K562 (cell line): ENCODE data around the gene HOXB3. TPM values are rescaled to one million over a fixed set of nuclear protein-coding genes. Genes with fewer than 3 reads are reported as not detected.
A peak's percentile ranks its signal among the peaks of the same experiment; 100 is the strongest.

Experiments used
- ATAC-seq: fragments of 200-7000 bp; cut with Tn5 transposase; 3 replicates; pipeline ENCODE4 v1.9.1; 2020; ENCODE audit warnings: moderate library complexity
- BruUV-seq: library from RNA; stranded (reverse); fragments of 400-500 nt; replicated peaks from 2 replicates; lab custom pipeline; 2021; lab: Mats Ljungman, UMichigan
- CTCF ChIA-PET: fragments of 300-600 bp; formaldehyde crosslinking; extraction: SDS; loops from one replicate; lab custom pipeline; 2021; ENCODE audit warnings: low intra/inter-chr PET ratio; lab: Yijun Ruan, JAX
- POLR2A ChIA-PET: fragments of 300-600, 350-650 bp; sonication (Branson Sonifier 250); formaldehyde crosslinking; extraction: SDS; loops from one replicate; lab custom pipeline; 2021; ENCODE audit warnings: antibody characterized with exemption, inconsistent platforms; lab: Yijun Ruan, JAX
- DNase-seq, 4 experiments: peaks; one replicate each; pipeline versions ENCODE4 v3.0.0 to v3.0.0-alpha.2; 2011 to 2018; ENCODE audit warnings: low spot score in 3 of 4, mixed read lengths in 3 of 4; ENCODE audit errors: extremely low read depth in 1 of 4
- FAIRE-seq: peaks from 2 replicates; lab custom pipeline; 2011; peaks lifted over from hg19 to GRCh38; lab: Jason Lieb, UNC
- H2AFZ ChIP-seq: 2 replicates; pipeline ENCODE4 v1.6.0; 2011; ENCODE audit warnings: low read depth, low read length, control low read depth, inconsistent platforms
- H3K27ac ChIP-seq: fragments of 200-600 bp; 3 replicates; pipeline ENCODE4 v1.8.0; 2011; ENCODE audit warnings: low read depth, mild to moderate bottlenecking, control low read depth, inconsistent platforms, low read length, moderate library complexity, mixed read lengths; ENCODE audit errors: extremely low read depth
- H3K27me3 ChIP-seq, 2 experiments: fragments of 300-600 bp in 1 of 2; 2 replicates in 1 of 2; 3 replicates in 1 of 2; pipeline versions ENCODE4 v1.6.0 to v1.8.0; 2011; ENCODE audit warnings: inconsistent platforms in 2 of 2, low read length in 2 of 2, mild to moderate bottlenecking in 1 of 2, mixed read lengths in 1 of 2, moderate library complexity in 1 of 2; ENCODE audit not compliant: control insufficient read depth in 2 of 2, insufficient read depth in 2 of 2
- H3K36me3 ChIP-seq: fragments of 300-600 bp; 3 replicates; pipeline ENCODE4 v1.8.0; 2011; ENCODE audit warnings: mild to moderate bottlenecking, low read length, inconsistent platforms; ENCODE audit not compliant: control insufficient read depth, insufficient read depth
- H3K4me1 ChIP-seq, 2 experiments: fragments of 200-600 bp in 1 of 2; replicated peaks in 1 of 2; 2 replicates in 1 of 2; 3 replicates in 1 of 2; pipeline versions ENCODE4 v1.5.1 to v1.8.0; 2011; ENCODE audit warnings: inconsistent platforms in 2 of 2, low read length in 2 of 2, mild to moderate bottlenecking in 1 of 2, mixed read lengths in 1 of 2, moderate library complexity in 1 of 2; ENCODE audit not compliant: control insufficient read depth in 2 of 2, insufficient read depth in 2 of 2
- H3K4me2 ChIP-seq: 2 replicates; pipeline ENCODE4 v1.6.1; 2011; ENCODE audit warnings: low read length, control low read depth, inconsistent platforms, mixed read lengths; ENCODE audit not compliant: insufficient read depth
- H3K4me3 ChIP-seq: fragments of 200-600 bp; sonication (generic), shearing (Covaris generic); 2 replicates; pipeline ENCODE4 v1.5.1; 2016; ENCODE audit warnings: control low read depth, inconsistent platforms
- H3K79me2 ChIP-seq: fragments of 200-600 bp; 3 replicates; pipeline ENCODE4 v1.8.0; 2011; ENCODE audit warnings: low read length, inconsistent platforms; ENCODE audit not compliant: control insufficient read depth, insufficient read depth
- H3K9ac ChIP-seq, 2 experiments: 2 replicates each; pipeline versions ENCODE4 v1.6.0 to v1.6.1; 2011; ENCODE audit warnings: low read depth in 2 of 2, low read length in 2 of 2, control low read depth in 1 of 2, inconsistent platforms in 1 of 2, mild to moderate bottlenecking in 1 of 2, mixed read lengths in 1 of 2; ENCODE audit not compliant: insufficient read depth in 1 of 2
- H3K9me1 ChIP-seq: one replicate; pipeline ENCODE4 v1.6.0; 2011; ENCODE audit warnings: inconsistent platforms, mild to moderate bottlenecking, low read length, moderate library complexity; ENCODE audit not compliant: control insufficient read depth, insufficient read depth
- H3K9me3 ChIP-seq: replicated peaks from 2 replicates; pipeline ENCODE4 v1.5.1; 2011; ENCODE audit warnings: low read depth, low read length, inconsistent platforms; ENCODE audit not compliant: control insufficient read depth, insufficient read depth
- H4K20me1 ChIP-seq: replicated peaks from 2 replicates; pipeline ENCODE4 v1.6.1; 2011; ENCODE audit warnings: low read length, inconsistent platforms, mixed read lengths; ENCODE audit not compliant: control insufficient read depth, insufficient read depth
- RFX1 ChIP-seq: fragments of 450-650 bp; IDR thresholded peaks from 2 replicates; pipeline ENCODE4 v1.6.1; 2016; ENCODE audit warnings: mild to moderate bottlenecking, moderate library complexity
- ZBTB33 ChIP-seq: sonication (generic); formaldehyde crosslinking; IDR thresholded peaks from 2 replicates; pipeline ENCODE4 v1.8.1; 2023; ENCODE audit warnings: mild to moderate bottlenecking, missing genetic modification reagents
- WGBS: fragments of 100-300 bp; shearing (Covaris generic); methylation state at CpG from one replicate; pipeline ENCODE4 v1.1.6; 2016; ENCODE audit warnings: low coverage, mixed read lengths; ENCODE audit not compliant: insufficient coverage; ENCODE audit errors: missing lambda C conversion rate; 5-methylcytosine and 5-hydroxymethylcytosine counted together
- in situ Hi-C: fragments of 300-500 bp; cut with MboI; formaldehyde crosslinking; loops from 4 replicates; pipeline ENCODE4 v1.15.0; 2018; ENCODE audit warnings: inconsistent platforms, mixed read lengths
- intact Hi-C: fragments of 100-400 bp; cut with micrococcal nuclease; formaldehyde crosslinking; loops from 2 replicates; pipeline ENCODE4 v1.14.2; 2022
- polyA plus RNA-seq, 8 experiments: library from polyadenylated mRNA; depleted of rRNA in 4 of 8; stranded (reverse) in 5 of 8; unstranded in 3 of 8; fragments of >200 nt; fragmentation: Nextera tagmentation in 2 of 8; fragmentation: Illumina TruSeq in 1 of 8; extraction: Ambion mirVana in 2 of 8; extraction: Trizol in 1 of 8; gene quantifications; 2 replicates each; pipeline versions ENCODE4 v1.2.1 to v1.2.3, GENCODE V29; 2011 to 2014; ENCODE audit warnings: inconsistent platforms in 1 of 8, missing spikeins in 1 of 8
- total RNA-seq, 7 experiments: library from RNA; depleted of rRNA in 6 of 7; stranded (reverse); fragments of >200 nt in 6 of 7; fragmentation: Illumina TruSeq in 2 of 7; extraction: Trizol in 2 of 7; gene quantifications; 2 replicates each; pipeline versions ENCODE4 v1.2.1 to v1.2.3, GENCODE V29; 2011 to 2021; ENCODE audit warnings: low replicate concordance in 1 of 7

Gene HOXB3
- total and polyA plus RNA-seq, 9 of the 15 experiments (the other 6 are each of a cell fraction or from before 2014, with no cell fraction given): 2.4 to 41.3 (median 20.2) TPM

DNA sequence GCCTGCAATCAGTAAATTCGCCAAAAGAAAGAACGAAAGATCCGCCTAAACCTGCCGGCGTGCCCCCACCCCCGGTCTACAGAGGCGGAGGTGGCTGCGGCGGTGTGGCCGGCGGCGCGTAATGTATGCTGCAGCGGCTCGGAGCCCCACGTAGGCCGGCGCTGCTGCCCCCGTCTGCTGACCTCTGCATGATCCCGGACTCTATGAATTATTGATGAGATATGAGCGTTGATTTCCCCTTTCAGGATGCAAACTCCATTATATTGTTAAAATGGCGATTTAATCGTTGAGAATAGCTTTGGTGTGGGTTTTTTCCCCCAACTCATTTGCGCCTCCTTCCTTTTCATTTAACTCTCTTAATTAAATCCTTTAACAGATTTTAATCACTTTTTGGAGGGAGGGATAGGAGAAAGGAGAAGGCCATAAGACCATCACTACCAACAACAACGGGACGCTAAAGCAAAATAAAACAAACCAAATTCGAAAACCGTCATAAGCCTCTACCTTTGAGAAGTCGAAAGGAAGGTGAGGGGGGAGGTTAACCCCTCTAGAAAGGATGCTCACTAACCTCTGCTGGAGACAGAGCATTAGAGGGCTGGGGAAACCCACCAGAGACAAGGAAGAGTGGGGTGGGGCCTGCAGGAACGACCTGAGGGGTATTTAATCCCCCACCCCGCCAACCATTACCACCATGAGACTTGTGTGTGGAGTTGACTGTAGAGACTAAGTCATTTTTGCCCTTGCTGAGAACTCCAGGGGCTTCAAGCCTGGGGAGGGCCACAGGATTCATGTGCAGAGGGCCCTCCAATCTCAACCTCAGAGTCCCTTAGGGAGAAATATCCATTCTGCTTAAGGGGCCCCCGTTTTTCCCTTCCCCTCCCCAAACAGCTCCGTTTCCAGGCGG is 3.4 kb downstream of the HOXB3 start:
- in situ Hi-C loops: no loop called here

More for the DNA sequence above, 3.4 kb downstream of the HOXB3 start:
- no peak for DNase-seq
- no peaks in the 10 kb centered on the region for H3K9me1 ChIP-seq
- no peak overlapping the region for H3K4me3 ChIP-seq
- no peak overlapping the region for H3K4me2 ChIP-seq
- no peak for ATAC-seq
- ChIA-PET POLR2A (interaction anchor here (0.7 to 2.0 kb wide), 3 partner anchors 37 to 421 kb away, joined by 3 to 6 read pairs (median 4); no protein-coding TSS in a partner anchor), CTCF (no interaction called here)
- TF ChIP-seq ZBTB33 (CRISPR knock-in tag): peak; percentile 67
- TF ChIP-seq RFX1: no peak
- H3K36me3 ChIP-seq: no peaks in the 10 kb centered on the region
- no peaks in the 10 kb centered on the region for H3K27me3 ChIP-seq
- intact Hi-C loops: no loop called here
- H2AFZ ChIP-seq: no peak overlapping the region
- peaks cover 30 to 37% of the 10 kb centered on the region in 2 experiments for H3K4me1 ChIP-seq
- no peak overlapping the region; a peak in 1 of 4 replicates for H3K9ac ChIP-seq
- peaks cover 31% of the 10 kb centered on the region for H3K79me2 ChIP-seq
- no peaks in the 10 kb centered on the region for H3K9me3 ChIP-seq
- no TSS peak for BruUV-seq
- no peak for FAIRE-seq
- H3K27ac ChIP-seq: no peak overlapping the region
- 77% methylated on average over 31 of the region's 34 CpGs for WGBS
- no peaks in the 10 kb centered on the region for H4K20me1 ChIP-seq
